ENCODE measurements around the gene KCNH8. TPM values are rescaled to one million over a fixed set of nuclear protein-coding genes. Genes with fewer than 3 reads are reported as not detected.
A peak's percentile ranks its signal among the peaks of the same experiment; 100 is the strongest.
"Not testable (repeated sequence)": the region's sequence is repeated elsewhere in the genome, so short reads cannot be mapped to it uniquely, and the experiment has no call there.

Gene KCNH8
- total RNA-seq (2021; ENCODE audit: unreplicated experiment) (0.12 TPM), Bru-seq, nascent RNA (percentile 24 among the genes with signal in this experiment), BruChase-seq, experiment 1, labeled RNA remaining after a 6-hour chase (percentile 16 among the genes with signal in this experiment), BruChase-seq, experiment 2, labeled RNA remaining after a 2-hour chase (percentile 20 among the genes with signal in this experiment)
- polyA plus RNA-seq (2012): 0.18 and 0.24 TPM in 2 replicates
- long read RNA-seq: 0 reads

DNA sequence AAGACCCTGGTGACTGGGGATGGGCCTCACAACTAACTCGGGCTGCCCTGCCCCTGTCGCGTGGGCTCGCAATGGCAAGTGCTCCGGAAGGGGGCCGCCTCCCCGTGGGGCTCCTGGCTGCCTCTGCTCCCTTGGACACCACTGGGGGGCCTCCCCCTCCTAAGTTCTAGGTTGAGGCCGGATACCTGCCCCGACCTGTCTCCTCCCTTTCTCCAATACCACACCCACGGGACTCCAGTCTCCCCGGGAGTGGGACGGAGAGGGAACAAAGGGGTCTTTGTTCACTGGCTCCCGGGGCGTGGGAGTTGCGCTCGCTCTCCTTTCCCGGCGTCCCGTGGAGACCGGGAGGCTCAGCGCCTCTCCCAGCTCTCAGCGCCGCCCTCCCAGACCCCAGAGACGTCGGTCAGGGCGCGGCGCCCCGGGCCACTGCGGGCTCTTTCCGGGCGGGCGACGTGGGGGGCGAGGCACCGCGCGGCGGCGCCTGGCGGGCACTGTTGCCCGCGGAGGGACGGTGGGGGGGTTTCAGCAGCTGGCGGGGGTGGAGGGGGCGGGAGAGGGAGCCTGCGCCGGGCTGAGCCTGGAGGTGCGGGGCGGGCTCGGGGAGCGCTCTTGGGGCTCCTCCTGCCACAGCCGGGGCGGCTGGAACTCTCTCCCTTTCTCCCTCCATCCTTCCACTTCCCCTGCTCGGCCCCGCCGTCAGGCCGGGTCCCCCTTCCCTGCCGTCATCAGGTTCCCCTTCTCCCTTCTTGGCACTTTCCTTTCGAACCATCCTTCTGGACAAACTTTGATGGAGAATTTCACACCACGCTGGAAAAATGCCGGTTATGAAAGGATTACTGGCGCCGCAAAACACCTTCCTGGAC is at the start of gene KCNH8:
KCNH8 (plus strand) TSS at position 606 of the 863 bp plus-strand sequence; CDS start at position 816, 210 bp downstream.
- intact Hi-C loops (cut with micrococcal nuclease): no loop called here
- CTCF ChIA-PET: no interaction called here
- Histone ChIP-seq H3K4me1 (ENCODE audit: control insufficient read depth in 1 of 2, insufficient read depth in 2 of 2, low read length in 2 of 2) (peaks cover 0 to 3% of the 10 kb centered on the region in 2 experiments; a peak in 1 of 4 replicates), H3K27ac (ENCODE audit: low read depth, low read length) (no peak within 1 kb of the TSS), H2AFZ (ENCODE audit: low read depth, low read length, poor library complexity, severe bottlenecking) (no peak within 1 kb of the TSS), H4K20me1 (ENCODE audit: insufficient read depth) (no peaks in the 10 kb centered on the region), H3K79me2 (ENCODE audit: insufficient read depth, low read length) (no peaks in the 10 kb centered on the region), H3K9me2 (ENCODE audit: insufficient read depth) (no peaks in the 10 kb centered on the region), H3K9ac (ENCODE audit: low read length) (no peak within 1 kb of the TSS), H3K9me3 (ENCODE audit: control insufficient read depth in 1 of 2, insufficient read depth in 1 of 2, low read depth in 1 of 2, low read length in 2 of 2) (peaks cover 4% of the 10 kb centered on the region in 2 experiments; a peak in 2 of 4 replicates), H3K4me2 (ENCODE audit: low read length) (peak within 1 kb of the TSS; percentile 74), H3K4me3 (replicated peaks in 1 of 2; ENCODE audit: low read depth in 1 of 2, low read length in 2 of 2) (peak within 1 kb of the TSS; percentile 37 to 53), H3K36me3 (ENCODE audit: control insufficient read depth in 1 of 2, insufficient read depth in 2 of 2, low read length in 2 of 2) (no peaks in the 10 kb centered on the region), H3K27me3 (ENCODE audit: insufficient read depth, low read length) (no peaks in the 10 kb centered on the region)
- TF ChIP-seq, protein P1, sequence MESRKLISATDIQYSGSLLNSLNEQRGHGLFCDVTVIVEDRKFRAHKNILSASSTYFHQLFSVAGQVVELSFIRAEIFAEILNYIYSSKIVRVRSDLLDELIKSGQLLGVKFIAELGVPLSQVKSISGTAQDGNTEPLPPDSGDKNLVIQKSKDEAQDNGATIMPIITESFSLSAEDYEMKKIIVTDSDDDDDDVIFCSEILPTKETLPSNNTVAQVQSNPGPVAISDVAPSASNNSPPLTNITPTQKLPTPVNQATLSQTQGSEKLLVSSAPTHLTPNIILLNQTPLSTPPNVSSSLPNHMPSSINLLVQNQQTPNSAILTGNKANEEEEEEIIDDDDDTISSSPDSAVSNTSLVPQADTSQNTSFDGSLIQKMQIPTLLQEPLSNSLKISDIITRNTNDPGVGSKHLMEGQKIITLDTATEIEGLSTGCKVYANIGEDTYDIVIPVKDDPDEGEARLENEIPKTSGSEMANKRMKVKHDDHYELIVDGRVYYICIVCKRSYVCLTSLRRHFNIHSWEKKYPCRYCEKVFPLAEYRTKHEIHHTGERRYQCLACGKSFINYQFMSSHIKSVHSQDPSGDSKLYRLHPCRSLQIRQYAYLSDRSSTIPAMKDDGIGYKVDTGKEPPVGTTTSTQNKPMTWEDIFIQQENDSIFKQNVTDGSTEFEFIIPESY (IDR thresholded peaks at IDR 0.05; ENCODE audit: extremely low read depth, insufficient replicate concordance, low read length): no peak
- no peak for TF ChIP-seq ZFX (IDR thresholded peaks at IDR 0.05)
- no peak for TF ChIP-seq FOSL1 (IDR thresholded peaks at IDR 0.05; ENCODE audit: low read depth)
- TF ChIP-seq CEBPB (IDR thresholded peaks at IDR 0.05; ENCODE audit: low read depth): no peak
- TF ChIP-seq EZH2phosphoT487 (IDR thresholded peaks at IDR 0.05; ENCODE audit: borderline replicate concordance): no peak
- TF ChIP-seq TCF7L2 (IDR thresholded peaks at IDR 0.05; ENCODE audit: borderline replicate concordance, extremely low read depth, insufficient read depth, insufficient read length): no peak
- no peak for TF ChIP-seq EGR1 (IDR thresholded peaks at IDR 0.05; ENCODE audit: low read depth)
- RAD21 ChIA-PET (ENCODE audit: low non-redundant PET in 1 of 2, low total read pairs in 2 of 2, uncharacterized antibody in 2 of 2, unreplicated experiment in 2 of 2): no interaction called here
- BruUV-seq (replicated peaks): no TSS peak
- DNase-seq (ENCODE audit: low read depth, low spot score) (no peak), ATAC-seq (peak; percentile 43)
- POLR2A ChIA-PET: no interaction called here

DNA sequence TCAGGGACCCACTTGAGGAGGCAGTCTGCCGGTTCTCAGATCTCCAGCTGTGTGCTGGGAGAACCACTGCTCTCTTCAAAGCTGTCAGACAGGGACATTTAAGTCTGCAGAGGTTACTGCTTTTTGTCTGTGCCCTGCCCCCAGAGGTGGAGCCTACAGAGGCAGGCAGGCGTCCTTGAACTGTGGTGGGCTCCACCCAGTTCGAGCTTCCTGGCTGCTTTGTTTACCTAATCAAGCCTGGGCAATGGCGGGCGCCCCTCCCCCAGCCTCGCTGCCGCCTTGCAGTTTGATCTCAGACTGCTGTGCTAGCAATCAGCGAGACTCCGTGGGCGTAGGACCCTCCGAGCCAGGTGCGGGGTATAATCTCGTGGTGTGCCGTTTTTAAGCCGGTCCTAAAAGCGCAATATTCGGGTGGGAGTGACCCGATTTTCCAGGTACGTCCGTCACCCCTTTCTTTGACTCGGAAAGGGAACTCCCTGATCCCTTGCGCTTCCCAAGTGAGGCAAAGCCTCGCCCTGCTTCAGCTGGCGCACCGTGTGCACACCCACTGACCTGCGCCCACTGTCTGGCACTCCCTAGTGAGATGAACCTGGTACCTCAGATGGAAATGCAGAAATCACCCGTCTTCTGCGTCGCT is 45.5 kb upstream of the KCNH8 start:
- ATAC-seq; H2AFZ ChIP-seq (ENCODE audit: low read depth, low read length, poor library complexity, severe bottlenecking); H4K20me1 ChIP-seq (ENCODE audit: insufficient read depth); intact Hi-C loops (cut with micrococcal nuclease); H3K36me3 ChIP-seq (ENCODE audit: control insufficient read depth in 1 of 2, insufficient read depth in 2 of 2, low read length in 2 of 2); H3K4me2 ChIP-seq (ENCODE audit: low read length); DNase-seq (ENCODE audit: low read depth, low spot score); H3K9ac ChIP-seq (ENCODE audit: low read length); BruUV-seq (replicated peaks); POLR2A ChIA-PET; CTCF ChIA-PET; H3K27ac ChIP-seq (ENCODE audit: low read depth, low read length); H3K9me3 ChIP-seq (ENCODE audit: control insufficient read depth in 1 of 2, insufficient read depth in 1 of 2, low read depth in 1 of 2, low read length in 2 of 2); H3K27me3 ChIP-seq (ENCODE audit: insufficient read depth, low read length); H3K79me2 ChIP-seq (ENCODE audit: insufficient read depth, low read length); H3K9me2 ChIP-seq (ENCODE audit: insufficient read depth); H3K4me1 ChIP-seq (ENCODE audit: control insufficient read depth in 1 of 2, insufficient read depth in 2 of 2, low read length in 2 of 2); RAD21 ChIA-PET (ENCODE audit: low non-redundant PET in 1 of 2, low total read pairs in 2 of 2, uncharacterized antibody in 2 of 2, unreplicated experiment in 2 of 2): not testable (repeated sequence)
- peak overlapping the region in 1 of 2 experiments; percentile 11; a peak in 1 of 4 replicates for H3K4me3 ChIP-seq (replicated peaks in 1 of 2; ENCODE audit: low read depth in 1 of 2, low read length in 2 of 2)

Measured in HCT116 (cell line).